Fibroblast of skin of scalp (primary cell): ENCODE measurements around the gene SCFD1.

Experiments used
- DNase-seq: peaks from one replicate; pipeline ENCODE4 v3.0.0-alpha.2; 2013

SCFD1 gene

DNA sequence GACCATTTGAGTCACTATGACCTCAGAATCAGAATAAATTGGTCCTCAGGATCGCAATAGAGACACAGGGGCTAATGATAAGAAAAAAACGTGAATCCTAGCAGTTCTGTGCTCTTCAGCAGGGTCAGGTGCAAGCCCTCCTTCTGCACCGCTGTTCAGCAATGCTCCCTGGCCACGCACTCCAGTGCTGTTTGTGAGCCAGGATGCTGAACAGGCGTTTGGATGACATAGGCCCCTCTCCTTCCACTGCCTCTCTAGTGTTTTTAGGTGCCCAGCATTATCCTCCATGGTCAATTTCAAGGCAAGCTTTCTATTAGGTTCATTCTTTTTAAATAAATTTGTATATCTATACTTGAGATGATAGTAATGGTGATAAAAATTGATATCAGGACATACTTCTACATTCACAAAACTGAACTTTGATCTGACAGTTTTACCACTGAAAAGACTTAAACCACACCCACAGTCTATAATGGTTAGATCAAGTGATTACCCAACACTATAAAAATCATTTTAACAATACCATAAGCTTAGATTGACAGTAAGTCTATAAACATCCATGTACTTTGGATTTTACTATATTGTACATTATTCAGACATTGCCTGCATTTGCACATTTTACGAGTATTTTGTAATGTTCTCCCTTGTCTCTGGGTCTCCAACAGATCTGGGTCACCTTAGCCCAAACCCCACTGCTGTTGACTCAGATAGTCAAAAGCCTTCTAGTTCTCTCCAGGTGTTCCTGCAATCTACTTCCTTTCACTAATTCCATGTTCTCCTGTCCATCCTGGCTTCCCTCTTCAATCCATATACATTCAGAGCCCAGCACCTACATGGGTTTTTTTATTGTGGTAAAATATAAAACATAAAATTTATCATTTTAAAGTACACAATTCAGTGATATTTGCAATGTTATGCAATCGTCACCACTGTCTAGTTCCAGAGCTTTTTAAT, 137.3 kb downstream of the SCFD1 start:
- no peak for DNase-seq

GRCh38 chr14:30763891-30764290, 141.8 kb downstream of the SCFD1 start:
- no peak for DNase-seq

DNA sequence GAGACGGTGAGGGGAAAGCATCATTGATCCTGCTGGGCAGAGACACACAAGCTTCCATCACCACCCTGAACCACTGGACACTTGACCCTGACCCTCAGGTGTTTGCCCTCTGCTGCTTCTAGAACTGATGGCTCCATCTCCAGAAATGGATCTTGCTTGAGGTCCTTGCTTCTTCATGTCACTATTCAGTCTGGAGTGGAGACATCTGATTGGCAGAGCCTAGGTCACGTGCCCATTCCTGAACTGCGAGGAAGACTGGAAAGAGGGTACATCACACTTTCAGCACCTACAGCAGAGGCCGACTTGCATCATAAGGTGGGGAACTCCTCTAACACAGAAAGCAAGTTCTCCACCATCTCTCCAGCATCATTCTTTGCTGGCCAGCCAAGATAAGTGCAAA, 145.5 kb downstream of the SCFD1 start:
- DNase-seq: no peak

GRCh38 chr14:30768791-30769190, 146.7 kb downstream of the SCFD1 start:
- DNase-seq: no peak

DNA sequence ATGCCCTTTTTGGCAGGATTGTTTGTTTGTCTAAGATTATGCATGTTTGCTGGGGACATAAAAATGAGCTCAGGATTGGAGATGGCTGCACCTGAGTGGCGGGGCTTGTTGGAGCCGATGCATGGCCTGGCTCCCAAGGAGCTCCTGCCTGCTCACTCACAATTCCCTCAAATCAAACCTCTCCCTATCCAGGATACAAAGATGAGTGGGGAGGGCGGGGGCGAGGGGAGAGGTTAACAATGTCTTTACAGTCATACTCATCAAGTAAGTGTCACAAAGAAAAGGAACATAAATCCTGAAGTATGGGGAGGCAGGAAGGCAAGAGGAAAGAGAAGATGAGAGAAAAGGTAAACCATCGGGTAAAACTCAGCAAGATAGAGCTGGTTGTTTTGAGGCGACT, 148.3 kb downstream of the SCFD1 start:
- DNase-seq: no peak

DNA sequence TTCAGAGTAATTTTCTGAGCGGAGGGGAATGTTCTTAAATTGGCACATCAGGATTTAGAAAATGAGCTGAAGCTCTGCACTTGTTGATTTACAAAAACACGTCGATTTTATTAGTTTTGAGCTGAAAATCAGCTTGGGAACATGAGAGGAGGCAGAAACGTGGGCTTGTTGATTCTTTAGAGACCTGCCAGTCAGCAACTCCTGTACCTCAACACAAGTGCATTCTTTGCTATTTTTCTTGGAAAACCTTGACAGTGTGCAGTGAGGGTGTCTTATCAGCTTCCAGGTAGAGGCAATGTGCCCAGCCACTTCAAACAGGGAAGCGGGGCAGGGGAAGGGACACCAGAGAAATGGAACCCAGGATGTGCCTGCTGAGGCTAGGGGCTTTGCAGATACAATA, 149.5 kb downstream of the SCFD1 start:
- DNase-seq: no peak

GRCh38 chr14:30779210-30779609, 157.1 kb downstream of the SCFD1 start:
- DNase-seq: no peak
